Measurements from ENCODE around the gene BHLHE40. TPM values are rescaled to one million over a fixed set of nuclear protein-coding genes. Genes with fewer than 3 reads are reported as not detected.

The BHLHE40 gene
- total and polyA plus RNA-seq, 4 donors: 14.5 to 44.3 (median 37.7) TPM

DNA sequence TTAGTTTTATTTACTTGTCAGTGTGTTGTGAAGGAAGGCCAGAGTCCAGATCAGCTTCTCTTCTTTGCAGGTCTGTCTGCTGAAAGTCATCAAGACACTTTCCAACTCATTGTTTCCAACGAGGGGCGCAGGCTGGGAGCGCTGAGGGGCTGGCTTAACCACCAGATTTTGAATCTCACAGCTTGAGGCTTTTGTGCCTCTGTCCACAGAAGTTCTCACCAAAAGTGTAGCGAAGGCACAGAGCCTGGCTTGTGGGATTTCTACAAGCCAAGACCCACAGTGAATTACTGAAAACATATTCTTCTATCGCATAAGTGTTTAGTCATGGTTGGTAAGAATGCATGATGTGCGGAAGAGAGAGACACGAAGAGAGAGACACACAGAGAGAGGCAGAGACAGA lies 35.2 kb downstream of the BHLHE40 start:
- H3K27me3 ChIP-seq (ENCODE audit: control insufficient read depth, insufficient read depth, low read length): peaks cover 3% of the 10 kb centered on the region
- peaks cover 6% of the 10 kb centered on the region for H3K4me1 ChIP-seq (ENCODE audit: control insufficient read depth, insufficient read depth, low read length)
- no peak overlapping the region for H3K27ac ChIP-seq (ENCODE audit: low read depth, low read length)
- no peak overlapping the region for H3K4me3 ChIP-seq (ENCODE audit: low read depth, low read length)
- H3K9me3 ChIP-seq (ENCODE audit: control insufficient read depth, insufficient read depth, low read length): no peaks in the 10 kb centered on the region
- no peaks in the 10 kb centered on the region for H3K36me3 ChIP-seq (ENCODE audit: control insufficient read depth, insufficient read depth, low read length)
- peak in 1 of 6 donors; percentile 17 for DNase-seq (ENCODE audit: low read depth in 4 of 6, low spot score in 6 of 6)
- WGBS (ENCODE audit: insufficient coverage): 29% methylated on average over 6 of the region's 7 CpGs

DNA sequence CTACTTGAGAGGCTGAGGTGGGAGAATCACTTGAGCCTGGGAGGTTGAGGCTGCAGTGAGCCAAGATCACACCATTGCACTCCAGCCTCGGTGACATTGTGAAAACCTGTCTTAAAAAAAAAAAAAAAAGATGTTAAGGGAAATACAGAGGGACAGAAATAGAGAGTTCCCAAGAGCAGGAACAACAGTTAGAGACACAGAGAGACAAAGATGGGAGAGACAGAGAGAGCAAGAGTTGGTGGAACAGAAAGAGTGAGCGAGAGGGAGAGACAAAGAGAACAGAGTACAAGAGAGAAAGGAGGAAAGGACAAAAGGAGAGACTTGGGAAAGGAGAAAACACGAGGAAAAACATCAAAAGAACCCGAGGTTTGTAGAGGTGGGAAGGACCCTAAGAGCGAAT lies 35.8 kb downstream of the BHLHE40 start:
- H3K36me3 ChIP-seq (ENCODE audit: control insufficient read depth, insufficient read depth, low read length): no peaks in the 10 kb centered on the region
- H3K4me1 ChIP-seq (ENCODE audit: control insufficient read depth, insufficient read depth, low read length): peaks cover 6% of the 10 kb centered on the region
- peaks cover 3% of the 10 kb centered on the region for H3K27me3 ChIP-seq (ENCODE audit: control insufficient read depth, insufficient read depth, low read length)
- WGBS (ENCODE audit: insufficient coverage): 95% methylated on average over 4 of the region's 5 CpGs
- no peak overlapping the region for H3K27ac ChIP-seq (ENCODE audit: low read depth, low read length)
- no peaks in the 10 kb centered on the region for H3K9me3 ChIP-seq (ENCODE audit: control insufficient read depth, insufficient read depth, low read length)
- DNase-seq (ENCODE audit: low read depth in 4 of 6, low spot score in 6 of 6): no peak
- H3K4me3 ChIP-seq (ENCODE audit: low read depth, low read length): no peak overlapping the region

- Histone ChIP-seq H3K27ac (ENCODE audit: low read depth, low read length) (no peak overlapping the region), H3K4me3 (ENCODE audit: low read depth, low read length) (no peak overlapping the region), H3K27me3 (ENCODE audit: control insufficient read depth, insufficient read depth, low read length) (peaks cover 3% of the 10 kb centered on the region), H3K9me3 (ENCODE audit: control insufficient read depth, insufficient read depth, low read length) (no peaks in the 10 kb centered on the region), H3K4me1 (ENCODE audit: control insufficient read depth, insufficient read depth, low read length) (peaks cover 6% of the 10 kb centered on the region), H3K36me3 (ENCODE audit: control insufficient read depth, insufficient read depth, low read length) (no peaks in the 10 kb centered on the region)
- WGBS (ENCODE audit: insufficient coverage): 76% methylated on average over 3 of the region's 11 CpGs
- no peak for DNase-seq (ENCODE audit: low read depth in 4 of 6, low spot score in 6 of 6)
These were observed 37.2 kb downstream of the BHLHE40 start for GRCh38 chr3:5016211-5017161.

- Histone ChIP-seq H3K4me3 (ENCODE audit: low read depth, low read length) (no peak overlapping the region), H3K27me3 (ENCODE audit: control insufficient read depth, insufficient read depth, low read length) (peaks cover 3% of the 10 kb centered on the region), H3K27ac (ENCODE audit: low read depth, low read length) (peak overlapping the region; percentile 37), H3K9me3 (ENCODE audit: control insufficient read depth, insufficient read depth, low read length) (no peaks in the 10 kb centered on the region), H3K36me3 (ENCODE audit: control insufficient read depth, insufficient read depth, low read length) (no peaks in the 10 kb centered on the region), H3K4me1 (ENCODE audit: control insufficient read depth, insufficient read depth, low read length) (peaks cover 6% of the 10 kb centered on the region)
- peak in 1 of 6 donors; percentile 51 for DNase-seq (ENCODE audit: low read depth in 4 of 6, low spot score in 6 of 6)
- 66% methylated on average over 8 of the region's 8 CpGs for WGBS (ENCODE audit: insufficient coverage)
These were observed 38.8 kb downstream of the BHLHE40 start for GRCh38 chr3:5017925-5018531.

DNA sequence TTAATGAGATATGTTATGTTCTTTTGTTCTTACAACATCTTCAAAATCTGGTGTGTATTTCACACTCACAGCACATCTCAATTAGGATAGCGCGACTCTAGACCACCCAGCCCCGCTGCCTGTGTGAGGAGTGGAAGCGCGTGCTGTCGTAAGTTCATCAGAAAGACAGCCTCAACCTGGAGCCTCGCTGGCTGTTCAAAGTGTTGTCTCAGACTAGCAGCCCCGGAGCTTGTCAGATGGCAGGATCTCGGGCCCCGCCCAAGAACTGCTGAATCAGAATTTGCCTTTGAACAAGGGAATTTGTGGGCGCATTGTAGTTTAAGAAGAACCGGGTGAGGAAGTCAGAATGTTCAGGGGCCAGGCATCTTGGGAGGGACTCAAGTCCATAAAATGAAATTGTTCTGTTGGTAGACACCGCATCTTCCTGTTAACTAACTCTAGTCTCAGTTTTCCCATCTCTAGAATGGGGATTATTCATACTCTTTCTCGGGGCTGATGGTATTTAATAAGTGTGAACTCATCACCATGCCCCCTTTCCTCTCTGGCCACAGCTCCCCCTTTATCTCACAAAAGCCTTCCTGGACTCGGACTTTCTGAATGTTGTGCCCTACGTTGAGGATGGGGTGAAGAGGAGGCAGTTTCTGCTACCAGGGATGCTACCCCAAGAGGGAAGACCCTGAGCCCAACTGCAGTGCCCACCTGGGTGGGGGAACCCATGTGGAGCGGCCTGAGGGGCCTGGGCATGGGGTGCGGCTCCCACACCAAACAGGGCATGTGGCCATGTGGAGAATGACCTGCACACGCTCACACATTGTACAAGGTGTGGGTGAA lies 40.4 kb downstream of the BHLHE40 start:
- Histone ChIP-seq H3K27me3 (ENCODE audit: control insufficient read depth, insufficient read depth, low read length) (no peaks in the 10 kb centered on the region), H3K4me3 (ENCODE audit: low read depth, low read length) (no peak overlapping the region), H3K27ac (ENCODE audit: low read depth, low read length) (no peak overlapping the region), H3K9me3 (ENCODE audit: control insufficient read depth, insufficient read depth, low read length) (no peaks in the 10 kb centered on the region), H3K36me3 (ENCODE audit: control insufficient read depth, insufficient read depth, low read length) (no peaks in the 10 kb centered on the region), H3K4me1 (ENCODE audit: control insufficient read depth, insufficient read depth, low read length) (peaks cover 6% of the 10 kb centered on the region)
- DNase-seq (ENCODE audit: low read depth in 4 of 6, low spot score in 6 of 6): no peak
- WGBS (ENCODE audit: insufficient coverage): 91% methylated on average over 14 of the region's 19 CpGs

GRCh38 chr3:5020242-5020722 lies 41.0 kb downstream of the BHLHE40 start:
- H3K4me1 ChIP-seq (ENCODE audit: control insufficient read depth, insufficient read depth, low read length): peaks cover 6% of the 10 kb centered on the region
- no peak overlapping the region for H3K27ac ChIP-seq (ENCODE audit: low read depth, low read length)
- H3K27me3 ChIP-seq (ENCODE audit: control insufficient read depth, insufficient read depth, low read length): no peaks in the 10 kb centered on the region
- no peak for DNase-seq (ENCODE audit: low read depth in 4 of 6, low spot score in 6 of 6)
- H3K9me3 ChIP-seq (ENCODE audit: control insufficient read depth, insufficient read depth, low read length): no peaks in the 10 kb centered on the region
- 92% methylated on average over 6 of the region's 7 CpGs for WGBS (ENCODE audit: insufficient coverage)
- H3K36me3 ChIP-seq (ENCODE audit: control insufficient read depth, insufficient read depth, low read length): no peaks in the 10 kb centered on the region
- H3K4me3 ChIP-seq (ENCODE audit: low read depth, low read length): no peak overlapping the region

- Histone ChIP-seq H3K9me3 (ENCODE audit: control insufficient read depth, insufficient read depth, low read length) (no peaks in the 10 kb centered on the region), H3K4me1 (ENCODE audit: control insufficient read depth, insufficient read depth, low read length) (peaks cover 10% of the 10 kb centered on the region), H3K36me3 (ENCODE audit: control insufficient read depth, insufficient read depth, low read length) (no peaks in the 10 kb centered on the region), H3K4me3 (ENCODE audit: low read depth, low read length) (no peak overlapping the region), H3K27ac (ENCODE audit: low read depth, low read length) (no peak overlapping the region), H3K27me3 (ENCODE audit: control insufficient read depth, insufficient read depth, low read length) (no peaks in the 10 kb centered on the region)
- no peak for DNase-seq (ENCODE audit: low read depth in 4 of 6, low spot score in 6 of 6)
- 96% methylated on average over 15 of the region's 17 CpGs for WGBS (ENCODE audit: insufficient coverage)
These were observed 42.2 kb downstream of the BHLHE40 start for GRCh38 chr3:5021116-5022092.

GRCh38 chr3:5022187-5022965 lies 43.1 kb downstream of the BHLHE40 start:
- DNase-seq (ENCODE audit: low read depth in 4 of 6, low spot score in 6 of 6): no peak
- WGBS (ENCODE audit: insufficient coverage): 98% methylated on average over 4 of the region's 6 CpGs
- H3K27me3 ChIP-seq (ENCODE audit: control insufficient read depth, insufficient read depth, low read length): no peaks in the 10 kb centered on the region
- no peaks in the 10 kb centered on the region for H3K9me3 ChIP-seq (ENCODE audit: control insufficient read depth, insufficient read depth, low read length)
- no peak overlapping the region for H3K27ac ChIP-seq (ENCODE audit: low read depth, low read length)
- no peak overlapping the region for H3K4me3 ChIP-seq (ENCODE audit: low read depth, low read length)
- no peaks in the 10 kb centered on the region for H3K36me3 ChIP-seq (ENCODE audit: control insufficient read depth, insufficient read depth, low read length)
- peaks cover 20% of the 10 kb centered on the region for H3K4me1 ChIP-seq (ENCODE audit: control insufficient read depth, insufficient read depth, low read length)

Data from spinal cord (tissue), 10 donors.